Esophagus muscularis mucosa (tissue), 4 donors: ENCODE data around the gene IAH1.

ENCODE experiments used
- CTCF ChIP-seq, 3 experiments: fragments of 200-600 bp in 2 of 3; fragments of 450-650 bp in 1 of 3; sonication (generic) in 2 of 3; IDR thresholded peaks; one replicate each; pipeline ENCODE4 v1.5.1; 2017 to 2019; ENCODE audit warnings: antibody characterized with exemption in 3 of 3, mild to moderate bottlenecking in 2 of 3, moderate library complexity in 1 of 3
- EP300 ChIP-seq: sonication (generic); formaldehyde crosslinking; IDR thresholded peaks from one replicate; pipeline ENCODE4 v1.6.1; 2017; ENCODE audit warnings: antibody characterized with exemption
- POLR2AphosphoS5 ChIP-seq, 2 donors: sonication (generic); formaldehyde crosslinking; IDR thresholded peaks; one replicate each; pipeline ENCODE4 v1.6.1; 2017; ENCODE audit warnings: antibody characterized with exemption in 2 of 2

GRCh38 chr2:9518163-9518562 lies 43.8 kb downstream of the IAH1 start:
- no peak for TF ChIP-seq CTCF (IDR thresholded peaks at IDR 0.05)
- TF ChIP-seq EP300 = no peak
- no peak for TF ChIP-seq POLR2AphosphoS5 (IDR thresholded peaks at IDR 0.05)
